Measurements from ENCODE around the gene ANK3.

DNA sequence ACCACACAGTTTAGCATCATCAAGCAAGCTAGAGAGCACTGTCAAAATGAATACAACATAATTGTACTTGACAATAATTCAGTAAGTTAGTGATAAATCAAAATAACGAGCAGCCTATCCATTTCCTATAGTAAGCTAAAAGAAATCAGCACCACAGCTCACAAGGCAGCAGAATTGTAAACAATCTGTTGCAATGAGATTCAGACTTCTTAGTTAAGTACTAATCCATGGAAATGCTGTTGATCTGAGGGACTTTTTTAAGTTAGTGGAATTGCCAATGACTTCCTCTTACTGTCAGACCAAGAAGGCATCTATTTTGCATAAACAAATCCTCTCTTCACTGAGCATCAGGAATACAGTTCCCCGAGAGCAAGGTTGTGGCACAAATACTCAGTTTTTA lies 346.8 kb downstream of the ANK3 start:
- TF ChIP-seq, protein P1, sequence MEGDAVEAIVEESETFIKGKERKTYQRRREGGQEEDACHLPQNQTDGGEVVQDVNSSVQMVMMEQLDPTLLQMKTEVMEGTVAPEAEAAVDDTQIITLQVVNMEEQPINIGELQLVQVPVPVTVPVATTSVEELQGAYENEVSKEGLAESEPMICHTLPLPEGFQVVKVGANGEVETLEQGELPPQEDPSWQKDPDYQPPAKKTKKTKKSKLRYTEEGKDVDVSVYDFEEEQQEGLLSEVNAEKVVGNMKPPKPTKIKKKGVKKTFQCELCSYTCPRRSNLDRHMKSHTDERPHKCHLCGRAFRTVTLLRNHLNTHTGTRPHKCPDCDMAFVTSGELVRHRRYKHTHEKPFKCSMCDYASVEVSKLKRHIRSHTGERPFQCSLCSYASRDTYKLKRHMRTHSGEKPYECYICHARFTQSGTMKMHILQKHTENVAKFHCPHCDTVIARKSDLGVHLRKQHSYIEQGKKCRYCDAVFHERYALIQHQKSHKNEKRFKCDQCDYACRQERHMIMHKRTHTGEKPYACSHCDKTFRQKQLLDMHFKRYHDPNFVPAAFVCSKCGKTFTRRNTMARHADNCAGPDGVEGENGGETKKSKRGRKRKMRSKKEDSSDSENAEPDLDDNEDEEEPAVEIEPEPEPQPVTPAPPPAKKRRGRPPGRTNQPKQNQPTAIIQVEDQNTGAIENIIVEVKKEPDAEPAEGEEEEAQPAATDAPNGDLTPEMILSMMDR (IDR thresholded peaks at IDR 0.05; ENCODE audit: low read length): no peak
- no peak for TF ChIP-seq EZH2 (optimal IDR thresholded peaks at IDR 0.05; ENCODE audit: low read depth, low read length)

Measured in MM.1S (cell line).